NB4 (cell line): ENCODE measurements around the gene SEC61G.

Experiments
- MYC ChIP-seq: IDR thresholded peaks from 2 replicates; pipeline ENCODE4 v1.6.1; 2011; ENCODE audit warnings: low read depth, low read length
- POLR2A ChIP-seq: IDR thresholded peaks from 2 replicates; pipeline ENCODE4 v1.6.1; 2011; ENCODE audit warnings: mild to moderate bottlenecking; ENCODE audit not compliant: insufficient read length; ENCODE audit errors: extremely low read depth
- TF ChIP-seq, protein P1 (sequence below): IDR thresholded peaks from one replicate; pipeline ENCODE4 v1.5.1; 2012; ENCODE audit warnings: low read depth, low read length
- TF ChIP-seq, protein P2 (sequence below): IDR thresholded peaks from 2 replicates; pipeline ENCODE4 v1.6.1; 2011; ENCODE audit warnings: low read depth, low read length

DNA sequence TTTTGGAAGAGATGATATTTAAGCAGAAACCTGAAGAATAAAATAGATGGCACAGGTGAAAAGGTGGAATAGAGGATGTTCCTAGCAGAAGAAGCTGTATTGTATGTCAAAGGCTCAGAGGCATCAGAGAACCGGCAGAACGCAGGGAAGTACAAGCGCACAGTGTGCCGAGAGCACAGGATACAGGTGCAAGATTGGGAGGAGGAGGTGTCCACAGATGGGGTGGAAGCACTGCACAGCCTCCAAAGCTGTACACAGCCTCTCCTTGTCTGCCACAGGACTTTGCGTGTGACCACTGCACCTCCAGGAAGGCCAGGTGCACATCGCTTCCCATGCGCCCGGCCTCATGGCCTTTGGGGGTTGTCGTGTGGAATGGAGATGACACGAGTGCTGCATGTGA lies 23.3 kb upstream of the SEC61G start:
- TF ChIP-seq, protein P1, sequence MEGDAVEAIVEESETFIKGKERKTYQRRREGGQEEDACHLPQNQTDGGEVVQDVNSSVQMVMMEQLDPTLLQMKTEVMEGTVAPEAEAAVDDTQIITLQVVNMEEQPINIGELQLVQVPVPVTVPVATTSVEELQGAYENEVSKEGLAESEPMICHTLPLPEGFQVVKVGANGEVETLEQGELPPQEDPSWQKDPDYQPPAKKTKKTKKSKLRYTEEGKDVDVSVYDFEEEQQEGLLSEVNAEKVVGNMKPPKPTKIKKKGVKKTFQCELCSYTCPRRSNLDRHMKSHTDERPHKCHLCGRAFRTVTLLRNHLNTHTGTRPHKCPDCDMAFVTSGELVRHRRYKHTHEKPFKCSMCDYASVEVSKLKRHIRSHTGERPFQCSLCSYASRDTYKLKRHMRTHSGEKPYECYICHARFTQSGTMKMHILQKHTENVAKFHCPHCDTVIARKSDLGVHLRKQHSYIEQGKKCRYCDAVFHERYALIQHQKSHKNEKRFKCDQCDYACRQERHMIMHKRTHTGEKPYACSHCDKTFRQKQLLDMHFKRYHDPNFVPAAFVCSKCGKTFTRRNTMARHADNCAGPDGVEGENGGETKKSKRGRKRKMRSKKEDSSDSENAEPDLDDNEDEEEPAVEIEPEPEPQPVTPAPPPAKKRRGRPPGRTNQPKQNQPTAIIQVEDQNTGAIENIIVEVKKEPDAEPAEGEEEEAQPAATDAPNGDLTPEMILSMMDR = no peak
- TF ChIP-seq, protein P2, sequence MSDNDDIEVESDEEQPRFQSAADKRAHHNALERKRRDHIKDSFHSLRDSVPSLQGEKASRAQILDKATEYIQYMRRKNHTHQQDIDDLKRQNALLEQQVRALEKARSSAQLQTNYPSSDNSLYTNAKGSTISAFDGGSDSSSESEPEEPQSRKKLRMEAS = no peak
- TF ChIP-seq POLR2A (no peak), MYC (no peak)
